Progenitor cell of endocrine pancreas (in vitro differentiated cells): ENCODE results near the gene FAM222A. TPM values are rescaled to one million over a fixed set of nuclear protein-coding genes. Genes with fewer than 3 reads are reported as not detected.

Experiments
- DNase-seq: peaks from one replicate; pipeline ENCODE4 v3.0.0; 2021; ENCODE audit warnings: low spot score; ENCODE audit not compliant: unreplicated experiment
- H3K27ac Mint-ChIP-seq: 2 replicates; pipeline ENCODE4 v1.8.0; 2021; ENCODE audit warnings: mild to moderate bottlenecking, moderate library complexity, mixed read lengths
- H3K27me3 Mint-ChIP-seq: 2 replicates; pipeline ENCODE4 v1.8.0; 2021; ENCODE audit warnings: mixed read lengths
- H3K36me3 Mint-ChIP-seq: 2 replicates; pipeline ENCODE4 v1.8.0; 2022; ENCODE audit warnings: mixed read lengths; ENCODE audit not compliant: insufficient read depth
- H3K4me1 Mint-ChIP-seq: 2 replicates; pipeline ENCODE4 v1.8.0; 2021; ENCODE audit warnings: low read depth, mixed read lengths
- H3K4me3 Mint-ChIP-seq: 2 replicates; pipeline ENCODE4 v1.8.0; 2021; ENCODE audit warnings: low read depth, mild to moderate bottlenecking, moderate library complexity, mixed read lengths
- H3K9me3 Mint-ChIP-seq: 2 replicates; pipeline ENCODE4 v1.8.0; 2021; ENCODE audit warnings: low read depth, mixed read lengths
- CTCF ChIP-seq: fragments of 200-600 bp; sonication (generic); IDR thresholded peaks from one replicate; pipeline ENCODE4 v1.5.0; 2021; ENCODE audit warnings: antibody characterized with exemption, mild to moderate bottlenecking; ENCODE audit not compliant: unreplicated experiment
- total RNA-seq: library from RNA; stranded (reverse); gene quantifications from 2 replicates; pipeline ENCODE4 v1.2.1, GENCODE V29; 2021

FAM222A gene
- total RNA-seq, 1 donor from 2014 or later: 11.6 TPM

DNA sequence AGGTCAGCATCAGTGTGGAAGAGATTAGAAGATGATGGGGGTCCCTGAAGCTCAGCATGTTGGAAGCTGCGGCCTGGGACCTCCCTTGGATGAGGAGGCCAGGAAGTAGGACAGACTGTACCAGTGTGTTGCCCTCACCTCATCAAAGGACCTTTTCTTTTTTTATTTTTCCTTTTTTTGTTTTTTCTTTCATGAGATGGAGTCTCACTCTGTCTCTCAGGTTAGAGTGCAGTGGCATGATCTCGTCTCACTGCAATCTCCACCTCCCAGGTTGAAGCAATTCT lies 16.4 kb upstream of the FAM222A start:
- TF ChIP-seq CTCF: no peak
- H3K4me1 Mint-ChIP-seq: peaks cover 4% of the 10 kb centered on the region
- no peak for DNase-seq
- H3K36me3 Mint-ChIP-seq: no peaks in the 10 kb centered on the region
- no peak overlapping the region for H3K27ac Mint-ChIP-seq
- peaks cover 15% of the 10 kb centered on the region for H3K27me3 Mint-ChIP-seq
- H3K9me3 Mint-ChIP-seq: no peaks in the 10 kb centered on the region
- H3K4me3 Mint-ChIP-seq: no peak overlapping the region

DNA sequence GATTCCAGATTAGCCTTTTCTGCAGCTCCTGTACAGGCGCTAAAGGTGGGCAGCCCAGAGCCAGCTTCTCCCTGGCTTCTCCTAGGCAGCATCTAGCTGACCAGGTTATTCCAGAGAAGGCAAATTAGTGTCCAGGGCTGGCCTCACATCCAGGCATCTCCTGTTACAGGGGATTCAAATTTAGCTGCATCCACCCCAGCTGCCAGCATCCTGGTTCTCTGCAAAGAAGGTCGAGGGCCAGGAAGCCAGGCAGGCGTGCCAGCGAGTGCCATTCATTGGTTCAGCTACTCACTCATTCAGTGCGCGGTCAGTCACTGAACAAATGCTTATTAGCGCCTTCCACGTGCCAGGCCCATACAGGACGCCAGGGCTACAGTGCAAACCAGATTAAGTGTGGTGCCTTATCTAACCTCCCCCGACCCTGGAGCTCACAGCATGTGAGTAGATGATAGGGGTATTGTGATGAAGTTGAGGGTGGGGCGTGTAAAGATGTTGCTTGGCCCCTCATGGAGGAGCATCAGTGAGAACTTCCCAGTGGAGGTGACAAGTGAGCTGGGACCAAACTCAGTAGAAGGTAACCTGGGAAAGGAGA lies 15.7 kb upstream of the FAM222A start:
- H3K36me3 Mint-ChIP-seq: no peaks in the 10 kb centered on the region
- peaks cover 8% of the 10 kb centered on the region for H3K27me3 Mint-ChIP-seq
- TF ChIP-seq CTCF: no peak
- DNase-seq: no peak
- H3K4me1 Mint-ChIP-seq: peaks cover 4% of the 10 kb centered on the region
- no peaks in the 10 kb centered on the region for H3K9me3 Mint-ChIP-seq
- peak overlapping the region; percentile 44 for H3K27ac Mint-ChIP-seq
- H3K4me3 Mint-ChIP-seq: no peak overlapping the region

DNA sequence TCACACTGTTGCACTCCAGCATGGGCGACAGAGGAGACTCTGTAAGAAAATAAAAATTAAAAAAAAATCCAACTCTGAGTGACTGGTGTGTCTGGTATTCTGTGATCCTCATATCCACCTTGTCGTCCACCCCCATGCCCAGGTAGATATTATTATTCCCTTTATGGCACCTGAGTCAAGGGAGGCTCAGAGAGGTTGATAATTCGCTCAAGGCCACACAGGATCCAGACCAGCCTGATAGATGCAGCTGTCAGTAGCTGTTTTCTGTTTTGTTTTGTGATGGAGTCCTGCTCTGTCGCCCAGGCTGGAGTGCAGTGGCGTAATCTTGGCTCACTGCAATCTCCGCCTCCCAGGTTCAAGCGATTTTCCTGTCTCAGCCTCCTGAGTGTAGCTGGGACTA lies 14.8 kb upstream of the FAM222A start:
- TF ChIP-seq CTCF: no peak
- Mint-ChIP-seq H3K4me3 (no peak overlapping the region), H3K4me1 (peaks cover 4% of the 10 kb centered on the region), H3K27ac (no peak overlapping the region), H3K36me3 (no peaks in the 10 kb centered on the region), H3K9me3 (no peaks in the 10 kb centered on the region), H3K27me3 (peaks cover 5% of the 10 kb centered on the region)
- DNase-seq: no peak

DNA sequence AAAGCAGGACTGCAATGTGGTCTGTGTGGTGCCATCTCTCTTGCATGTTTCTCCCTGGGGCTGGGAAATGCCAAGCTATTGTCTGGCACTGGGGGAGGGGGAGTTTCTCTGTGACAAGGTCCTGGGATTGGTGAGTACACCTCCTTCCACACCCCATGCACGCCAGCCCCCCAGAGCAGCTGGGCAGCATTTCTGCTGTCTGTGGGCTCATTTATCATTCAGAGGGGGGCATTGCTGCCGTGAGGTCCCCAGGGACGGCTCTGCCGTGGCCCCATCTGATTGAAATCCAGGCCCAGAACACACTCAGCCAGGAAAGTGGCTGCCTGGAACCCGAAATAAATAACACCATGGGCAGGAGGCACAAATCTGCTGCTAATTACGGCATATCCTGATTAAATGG lies 12.6 kb upstream of the FAM222A start:
- DNase-seq: no peak
- H3K36me3 Mint-ChIP-seq: no peaks in the 10 kb centered on the region
- peaks cover 5% of the 10 kb centered on the region for H3K27me3 Mint-ChIP-seq
- TF ChIP-seq CTCF: no peak
- no peak overlapping the region for H3K27ac Mint-ChIP-seq
- no peak overlapping the region for H3K4me3 Mint-ChIP-seq
- no peaks in the 10 kb centered on the region for H3K9me3 Mint-ChIP-seq
- H3K4me1 Mint-ChIP-seq: peaks cover 4% of the 10 kb centered on the region

DNA sequence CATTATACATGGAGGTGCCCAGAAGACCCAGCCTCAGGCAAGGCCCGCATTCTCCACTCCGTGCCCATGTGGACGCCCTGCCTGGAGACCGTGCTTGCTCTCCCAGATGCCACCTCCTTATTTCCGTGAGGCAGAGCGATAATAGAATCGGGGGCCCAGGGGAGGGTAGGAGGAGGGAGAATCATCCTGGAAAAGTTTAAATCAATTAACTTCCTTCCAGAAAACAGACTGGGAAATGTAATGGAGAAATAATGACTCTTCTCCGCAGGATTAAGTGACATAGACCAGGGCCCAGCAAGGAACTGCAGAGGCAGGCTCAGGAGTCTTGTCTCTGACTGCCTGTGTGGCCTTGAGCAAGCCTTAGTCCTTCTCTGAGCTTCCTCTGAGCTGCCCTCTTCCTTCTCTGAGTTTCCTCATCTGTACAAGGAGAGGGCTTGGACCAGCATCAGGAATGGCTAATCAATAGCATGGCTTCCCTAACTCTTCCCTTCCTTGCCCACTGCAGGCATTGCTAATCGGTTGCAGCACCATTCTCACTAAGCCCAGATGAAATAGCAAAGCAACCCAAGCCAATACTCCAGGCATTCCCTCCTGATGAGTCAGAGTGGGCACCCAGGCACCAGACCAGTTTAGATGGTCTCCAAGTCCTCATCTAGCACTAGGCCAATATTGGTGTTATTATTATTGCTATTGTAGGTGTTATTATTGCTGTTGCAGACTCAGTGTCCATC lies 11.3 kb upstream of the FAM222A start:
- Mint-ChIP-seq H3K4me1 (peaks cover 10% of the 10 kb centered on the region), H3K27me3 (peaks cover 3% of the 10 kb centered on the region), H3K9me3 (no peaks in the 10 kb centered on the region), H3K4me3 (no peak overlapping the region), H3K36me3 (no peaks in the 10 kb centered on the region), H3K27ac (no peak overlapping the region)
- no peak for TF ChIP-seq CTCF
- no peak for DNase-seq
